Measurements from ENCODE around the gene RAF1.

The RAF1 gene

DNA sequence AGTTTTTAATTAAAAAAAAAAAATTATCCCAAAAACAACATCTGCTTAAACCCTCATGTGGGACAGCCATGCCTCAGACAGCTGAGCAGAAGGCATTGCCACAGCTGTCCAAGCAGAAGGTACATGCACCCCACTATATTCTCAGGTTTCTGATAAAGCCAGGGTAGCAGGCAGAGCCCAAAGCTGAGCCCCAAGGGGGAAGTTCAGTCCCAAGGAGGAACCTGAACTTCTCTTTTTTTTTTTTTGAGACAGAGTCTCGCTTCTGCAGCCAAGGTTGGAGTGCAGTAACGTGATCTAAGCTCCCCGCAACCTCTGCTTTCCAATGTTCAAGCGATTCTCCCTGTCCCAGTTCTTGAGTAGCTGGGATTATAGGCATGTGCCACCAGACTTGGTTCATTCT lies 73.8 kb downstream of the RAF1 start:
- DNase-seq (ENCODE audit: low read depth) = no peak
- peaks cover 6% of the 10 kb centered on the region for H3K4me1 ChIP-seq (ENCODE audit: control insufficient read depth, insufficient read depth, low read length)
- no peaks in the 10 kb centered on the region for H3K9me3 ChIP-seq (ENCODE audit: control insufficient read depth, low read length)
- no peak overlapping the region for H3K4me3 ChIP-seq (ENCODE audit: low read length)
- peaks cover 89% of the 10 kb centered on the region for H3K36me3 ChIP-seq (ENCODE audit: control insufficient read depth, insufficient read depth, low read length, severe bottlenecking)
- H3K27me3 ChIP-seq (replicated peaks; ENCODE audit: control insufficient read depth, insufficient read depth, low read length) = no peaks in the 10 kb centered on the region
- no peak overlapping the region for H3K9ac ChIP-seq (ENCODE audit: low read length)

- Histone ChIP-seq H3K4me1 (ENCODE audit: control insufficient read depth, insufficient read depth, low read length) (peaks cover 6% of the 10 kb centered on the region), H3K27me3 (replicated peaks; ENCODE audit: control insufficient read depth, insufficient read depth, low read length) (no peaks in the 10 kb centered on the region), H3K9ac (ENCODE audit: low read length) (no peak overlapping the region), H3K9me3 (ENCODE audit: control insufficient read depth, low read length) (no peaks in the 10 kb centered on the region), H3K36me3 (ENCODE audit: control insufficient read depth, insufficient read depth, low read length, severe bottlenecking) (peaks cover 89% of the 10 kb centered on the region), H3K4me3 (ENCODE audit: low read length) (no peak overlapping the region)
- peak; percentile 34 for DNase-seq (ENCODE audit: low read depth)
Measured at GRCh38 chr3:12588039-12589009, 75.6 kb downstream of the RAF1 start.

GRCh38 chr3:12586403-12586802 lies 77.5 kb downstream of the RAF1 start:
- no peak overlapping the region for H3K4me3 ChIP-seq (ENCODE audit: low read length)
- H3K9ac ChIP-seq (ENCODE audit: low read length) = no peak overlapping the region
- no peaks in the 10 kb centered on the region for H3K9me3 ChIP-seq (ENCODE audit: control insufficient read depth, low read length)
- H3K36me3 ChIP-seq (ENCODE audit: control insufficient read depth, insufficient read depth, low read length, severe bottlenecking) = peaks cover 92% of the 10 kb centered on the region
- H3K4me1 ChIP-seq (ENCODE audit: control insufficient read depth, insufficient read depth, low read length) = peaks cover 11% of the 10 kb centered on the region
- H3K27me3 ChIP-seq (replicated peaks; ENCODE audit: control insufficient read depth, insufficient read depth, low read length) = no peaks in the 10 kb centered on the region
- DNase-seq (ENCODE audit: low read depth) = no peak

DNA sequence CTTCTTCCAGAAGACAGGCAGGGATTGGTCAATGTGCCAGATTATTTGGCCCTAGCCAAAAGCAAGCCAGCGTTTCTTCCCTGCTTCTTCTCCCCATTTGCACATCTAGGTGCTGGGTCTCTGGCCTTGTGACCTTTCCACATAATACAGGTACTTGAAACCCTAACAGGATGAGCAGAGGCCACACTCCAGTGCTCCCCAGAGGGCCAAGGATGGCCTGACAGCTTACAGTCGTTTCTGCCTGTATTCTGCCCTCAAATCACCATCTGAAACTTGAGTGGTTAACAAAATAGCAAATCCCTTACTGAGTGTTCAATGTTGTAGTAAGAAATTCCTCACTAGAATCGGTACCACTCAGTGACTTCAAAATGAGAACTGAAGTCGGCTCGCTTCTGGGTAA lies 77.9 kb downstream of the RAF1 start:
- H3K36me3 ChIP-seq (ENCODE audit: control insufficient read depth, insufficient read depth, low read length, severe bottlenecking) = peaks cover 92% of the 10 kb centered on the region

GRCh38 chr3:12585181-12585580 lies 78.7 kb downstream of the RAF1 start:
- Histone ChIP-seq H3K9ac (ENCODE audit: low read length) (no peak overlapping the region), H3K4me1 (ENCODE audit: control insufficient read depth, insufficient read depth, low read length) (peaks cover 11% of the 10 kb centered on the region), H3K9me3 (ENCODE audit: control insufficient read depth, low read length) (no peaks in the 10 kb centered on the region), H3K27me3 (replicated peaks; ENCODE audit: control insufficient read depth, insufficient read depth, low read length) (no peaks in the 10 kb centered on the region), H3K36me3 (ENCODE audit: control insufficient read depth, insufficient read depth, low read length, severe bottlenecking) (peaks cover 91% of the 10 kb centered on the region), H3K4me3 (ENCODE audit: low read length) (no peak overlapping the region)
- DNase-seq (ENCODE audit: low read depth) = no peak

More for the DNA sequence above, 77.9 kb downstream of the RAF1 start:
- H3K27me3 ChIP-seq (replicated peaks; ENCODE audit: control insufficient read depth, insufficient read depth, low read length) = no peaks in the 10 kb centered on the region
- no peaks in the 10 kb centered on the region for H3K9me3 ChIP-seq (ENCODE audit: control insufficient read depth, low read length)
- H3K4me1 ChIP-seq (ENCODE audit: control insufficient read depth, insufficient read depth, low read length) = peaks cover 11% of the 10 kb centered on the region
- no peak overlapping the region for H3K4me3 ChIP-seq (ENCODE audit: low read length)
- no peak overlapping the region for H3K9ac ChIP-seq (ENCODE audit: low read length)
- DNase-seq (ENCODE audit: low read depth) = no peak

GRCh38 chr3:12584083-12584482 lies 79.8 kb downstream of the RAF1 start:
- H3K36me3 ChIP-seq (ENCODE audit: control insufficient read depth, insufficient read depth, low read length, severe bottlenecking) = peaks cover 95% of the 10 kb centered on the region
- H3K27me3 ChIP-seq (replicated peaks; ENCODE audit: control insufficient read depth, insufficient read depth, low read length) = no peaks in the 10 kb centered on the region
- no peak overlapping the region for H3K4me3 ChIP-seq (ENCODE audit: low read length)
- DNase-seq (ENCODE audit: low read depth) = no peak
- no peak overlapping the region for H3K9ac ChIP-seq (ENCODE audit: low read length)
- peaks cover 19% of the 10 kb centered on the region for H3K4me1 ChIP-seq (ENCODE audit: control insufficient read depth, insufficient read depth, low read length)
- H3K9me3 ChIP-seq (ENCODE audit: control insufficient read depth, low read length) = no peaks in the 10 kb centered on the region

DNA sequence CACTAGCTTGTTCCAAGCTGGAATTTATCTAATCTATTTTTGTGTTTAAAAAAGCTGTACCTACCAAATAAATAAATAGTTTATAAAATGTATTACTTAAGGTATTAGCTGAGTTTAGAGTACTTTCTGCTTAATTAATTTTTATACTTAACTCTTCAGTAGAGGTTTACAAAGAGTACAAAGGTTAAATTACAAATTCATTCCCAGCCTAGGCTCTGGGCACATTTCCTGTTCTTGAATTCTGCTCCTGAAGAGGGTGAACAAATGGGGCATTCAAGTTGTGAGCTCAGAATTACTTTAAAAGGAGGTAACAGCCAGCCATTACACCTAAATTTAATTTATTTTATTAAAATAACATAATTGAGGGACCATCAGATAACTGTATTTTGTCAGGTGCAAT lies 80.6 kb downstream of the RAF1 start:
- Histone ChIP-seq H3K36me3 (ENCODE audit: control insufficient read depth, insufficient read depth, low read length, severe bottlenecking) (peaks cover 95% of the 10 kb centered on the region), H3K27me3 (replicated peaks; ENCODE audit: control insufficient read depth, insufficient read depth, low read length) (no peaks in the 10 kb centered on the region)

DNA sequence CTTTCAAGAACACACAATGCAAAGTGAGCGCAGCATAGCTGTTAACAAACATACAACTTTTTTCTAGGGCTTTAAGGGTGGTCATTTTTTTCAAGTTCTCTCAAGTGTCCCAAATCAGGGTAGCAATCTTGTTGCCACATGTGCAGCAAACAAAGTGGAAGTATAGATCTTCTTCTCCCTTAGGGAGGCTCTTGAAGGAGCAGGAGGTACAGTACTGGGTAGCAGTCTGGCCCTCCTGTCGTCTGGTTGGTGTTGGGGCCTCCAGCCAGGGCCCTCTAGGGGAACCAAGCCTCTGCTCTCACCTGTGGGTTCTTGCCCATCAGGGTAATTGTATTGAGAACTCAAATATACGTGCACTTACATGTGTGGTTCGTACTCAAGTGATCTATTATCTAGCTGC lies 81.2 kb downstream of the RAF1 start:
- Histone ChIP-seq H3K9ac (ENCODE audit: low read length) (no peak overlapping the region), H3K36me3 (ENCODE audit: control insufficient read depth, insufficient read depth, low read length, severe bottlenecking) (peaks cover 95% of the 10 kb centered on the region), H3K9me3 (ENCODE audit: control insufficient read depth, low read length) (no peaks in the 10 kb centered on the region), H3K4me3 (ENCODE audit: low read length) (no peak overlapping the region), H3K27me3 (replicated peaks; ENCODE audit: control insufficient read depth, insufficient read depth, low read length) (no peaks in the 10 kb centered on the region), H3K4me1 (ENCODE audit: control insufficient read depth, insufficient read depth, low read length) (peaks cover 19% of the 10 kb centered on the region)
- DNase-seq (ENCODE audit: low read depth) = no peak

More for the DNA sequence above, 80.6 kb downstream of the RAF1 start:
- Histone ChIP-seq H3K9ac (ENCODE audit: low read length) (no peak overlapping the region), H3K9me3 (ENCODE audit: control insufficient read depth, low read length) (no peaks in the 10 kb centered on the region), H3K4me1 (ENCODE audit: control insufficient read depth, insufficient read depth, low read length) (peaks cover 19% of the 10 kb centered on the region), H3K4me3 (ENCODE audit: low read length) (no peak overlapping the region)
- no peak for DNase-seq (ENCODE audit: low read depth)

- peaks cover 46% of the 10 kb centered on the region for H3K4me1 ChIP-seq (ENCODE audit: control insufficient read depth, insufficient read depth, low read length)
- no peaks in the 10 kb centered on the region for H3K27me3 ChIP-seq (replicated peaks; ENCODE audit: control insufficient read depth, insufficient read depth, low read length)
- H3K9ac ChIP-seq (ENCODE audit: low read length) = peak overlapping the region; percentile 11
- peak; percentile 18 for DNase-seq (ENCODE audit: low read depth)
- no peaks in the 10 kb centered on the region for H3K9me3 ChIP-seq (ENCODE audit: control insufficient read depth, low read length)
- H3K4me3 ChIP-seq (ENCODE audit: low read length) = no peak overlapping the region
- H3K36me3 ChIP-seq (ENCODE audit: control insufficient read depth, insufficient read depth, low read length, severe bottlenecking) = peaks cover 89% of the 10 kb centered on the region
Measured at GRCh38 chr3:12579905-12580304, 84.0 kb downstream of the RAF1 start.

DNA sequence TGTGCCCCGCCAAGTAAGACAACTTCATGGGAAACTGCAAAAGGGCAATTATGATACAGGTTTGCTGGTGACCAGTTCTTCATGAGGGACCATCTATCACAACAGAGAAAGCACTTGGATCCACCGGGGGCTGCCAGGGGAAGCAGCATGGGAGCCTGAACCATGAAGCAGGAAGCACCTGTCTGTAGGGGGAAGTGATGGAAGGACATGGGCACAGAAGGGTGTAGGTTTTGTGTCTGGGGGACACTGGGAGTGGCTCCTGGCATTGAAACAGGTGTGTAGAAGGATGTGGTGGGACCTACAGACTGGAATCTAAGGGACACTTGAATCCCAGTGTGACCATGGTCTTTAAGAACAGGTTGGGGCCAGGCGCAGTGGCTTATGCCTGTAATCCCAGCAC lies 84.5 kb downstream of the RAF1 start:
- H3K36me3 ChIP-seq (ENCODE audit: control insufficient read depth, insufficient read depth, low read length, severe bottlenecking) = peaks cover 89% of the 10 kb centered on the region
- H3K4me3 ChIP-seq (ENCODE audit: low read length) = no peak overlapping the region
- H3K9me3 ChIP-seq (ENCODE audit: control insufficient read depth, low read length) = no peaks in the 10 kb centered on the region
- peaks cover 51% of the 10 kb centered on the region for H3K4me1 ChIP-seq (ENCODE audit: control insufficient read depth, insufficient read depth, low read length)
- no peak for DNase-seq (ENCODE audit: low read depth)
- peak overlapping the region; percentile 11 for H3K9ac ChIP-seq (ENCODE audit: low read length)
- H3K27me3 ChIP-seq (replicated peaks; ENCODE audit: control insufficient read depth, insufficient read depth, low read length) = no peaks in the 10 kb centered on the region

- peak; percentile 14 for DNase-seq (ENCODE audit: low read depth)
- H3K4me3 ChIP-seq (ENCODE audit: low read length) = no peak overlapping the region
- peak overlapping the region; percentile 31 for H3K9ac ChIP-seq (ENCODE audit: low read length)
- H3K36me3 ChIP-seq (ENCODE audit: control insufficient read depth, insufficient read depth, low read length, severe bottlenecking) = peaks cover 89% of the 10 kb centered on the region
- no peaks in the 10 kb centered on the region for H3K9me3 ChIP-seq (ENCODE audit: control insufficient read depth, low read length)
- no peaks in the 10 kb centered on the region for H3K27me3 ChIP-seq (replicated peaks; ENCODE audit: control insufficient read depth, insufficient read depth, low read length)
- peaks cover 58% of the 10 kb centered on the region for H3K4me1 ChIP-seq (ENCODE audit: control insufficient read depth, insufficient read depth, low read length)
Measured at GRCh38 chr3:12578742-12579141, 85.2 kb downstream of the RAF1 start.
